ENCODE data around the gene NYNRIN. TPM values are rescaled to one million over a fixed set of nuclear protein-coding genes. Genes with fewer than 3 reads are reported as not detected.

The NYNRIN gene
- polyA plus RNA-seq, 1 donor from 2014 or later = 5.7 TPM

GRCh38 chr14:24368562-24369252, 30.1 kb upstream of the NYNRIN start:
- H3K79me2 ChIP-seq (replicated peaks; ENCODE audit: insufficient read depth, low read length) = no peaks in the 10 kb centered on the region
- H3K9me2 ChIP-seq (ENCODE audit: insufficient read depth, low read length) = no peaks in the 10 kb centered on the region
- H4K20me1 ChIP-seq (ENCODE audit: insufficient read depth) = no peaks in the 10 kb centered on the region
- no peaks in the 10 kb centered on the region for H3K9me3 ChIP-seq (ENCODE audit: low read length)
- H3K4me3 ChIP-seq (ENCODE audit: low read length) = peak overlapping the region; percentile 61
- peak overlapping the region; percentile 40 for H2AFZ ChIP-seq (ENCODE audit: low read depth, low read length)
- H3K9ac ChIP-seq (ENCODE audit: low read length) = peak overlapping the region; percentile 56
- H3K27ac ChIP-seq (ENCODE audit: low read length) = no peak overlapping the region
- peak overlapping the region; percentile 35 for H3K4me2 ChIP-seq (ENCODE audit: low read length)
- no peaks in the 10 kb centered on the region for H3K36me3 ChIP-seq (ENCODE audit: insufficient read depth, low read length)
- H3K27me3 ChIP-seq (ENCODE audit: insufficient read depth, low read depth, low read length) = peaks cover 23% of the 10 kb centered on the region
- H3F3A ChIP-seq (ENCODE audit: insufficient read depth, low read length, poor library complexity, severe bottlenecking) = no peaks in the 10 kb centered on the region
- TF ChIP-seq MXI1 (conservative IDR thresholded peaks at IDR 0.05; ENCODE audit: poor library complexity, severe bottlenecking) (no peak), TAF1 (IDR thresholded peaks at IDR 0.05; ENCODE audit: low read depth) (no peak), SMC3 (conservative IDR thresholded peaks at IDR 0.05; ENCODE audit: poor library complexity) (no peak), REST (IDR thresholded peaks at IDR 0.05; ENCODE audit: borderline replicate concordance) (no peak), POLR2AphosphoS5 (IDR thresholded peaks at IDR 0.05) (no peak), EP300 (conservative IDR thresholded peaks at IDR 0.05; ENCODE audit: poor library complexity, severe bottlenecking) (no peak), EZH2 (IDR thresholded peaks at IDR 0.05; ENCODE audit: borderline replicate concordance, insufficient read depth, low read length, poor library complexity, severe bottlenecking) (no peak), RAD21 (conservative IDR thresholded peaks at IDR 0.05) (no peak), CTCF (IDR thresholded peaks at IDR 0.05; ENCODE audit: poor library complexity, severe bottlenecking) (no peak)

- Histone ChIP-seq H2AFZ (ENCODE audit: low read depth, low read length) (no peak overlapping the region), H3K9ac (ENCODE audit: low read length) (peak overlapping the region; percentile 56), H3K4me3 (ENCODE audit: low read length) (peak overlapping the region; percentile 61), H3F3A (ENCODE audit: insufficient read depth, low read length, poor library complexity, severe bottlenecking) (no peaks in the 10 kb centered on the region), H3K79me2 (replicated peaks; ENCODE audit: insufficient read depth, low read length) (no peaks in the 10 kb centered on the region), H4K20me1 (ENCODE audit: insufficient read depth) (no peaks in the 10 kb centered on the region), H3K36me3 (ENCODE audit: insufficient read depth, low read length) (no peaks in the 10 kb centered on the region), H3K4me2 (ENCODE audit: low read length) (no peak overlapping the region), H3K9me2 (ENCODE audit: insufficient read depth, low read length) (no peaks in the 10 kb centered on the region), H3K27me3 (ENCODE audit: insufficient read depth, low read depth, low read length) (peaks cover 23% of the 10 kb centered on the region), H3K9me3 (ENCODE audit: low read length) (no peaks in the 10 kb centered on the region), H3K27ac (ENCODE audit: low read length) (no peak overlapping the region)
- no peak for TF ChIP-seq REST (IDR thresholded peaks at IDR 0.05; ENCODE audit: borderline replicate concordance)
- TF ChIP-seq POLR2AphosphoS5 (IDR thresholded peaks at IDR 0.05) = no peak
- no peak for TF ChIP-seq TAF1 (IDR thresholded peaks at IDR 0.05; ENCODE audit: low read depth)
- no peak for TF ChIP-seq SMC3 (conservative IDR thresholded peaks at IDR 0.05; ENCODE audit: poor library complexity)
- no peak for TF ChIP-seq RAD21 (conservative IDR thresholded peaks at IDR 0.05)
- TF ChIP-seq CTCF (IDR thresholded peaks at IDR 0.05; ENCODE audit: poor library complexity, severe bottlenecking) = no peak
- no peak for TF ChIP-seq MXI1 (conservative IDR thresholded peaks at IDR 0.05; ENCODE audit: poor library complexity, severe bottlenecking)
- no peak for TF ChIP-seq EP300 (conservative IDR thresholded peaks at IDR 0.05; ENCODE audit: poor library complexity, severe bottlenecking)
- no peak for TF ChIP-seq EZH2 (IDR thresholded peaks at IDR 0.05; ENCODE audit: borderline replicate concordance, insufficient read depth, low read length, poor library complexity, severe bottlenecking)
Measured at GRCh38 chr14:24369463-24369862, 29.3 kb upstream of the NYNRIN start.

All from neural cell (in vitro differentiated cells).